Astrocyte (in vitro differentiated cells and primary cell): ENCODE measurements around the gene EVI5L.

Experiments used
- CTCF ChIP-seq: IDR thresholded peaks from 2 replicates; pipeline ENCODE4 v1.5.1; 2011; ENCODE audit warnings: low read depth, mild to moderate bottlenecking, inconsistent platforms, low read length, moderate library complexity; ENCODE audit not compliant: insufficient read depth
- EZH2 ChIP-seq: IDR thresholded peaks from 2 replicates; pipeline ENCODE4 v1.6.1; 2012; ENCODE audit warnings: mild to moderate bottlenecking, low read length, inconsistent platforms; ENCODE audit not compliant: insufficient read depth

GRCh38 chr19:7832781-7833180, 2.8 kb downstream of the EVI5L start:
- TF ChIP-seq CTCF (no peak), EZH2 (no peak)
